Stimulated activated naive CD4-positive, alpha-beta T cell treated with Interleukin-2 at 50 U/mL for 16 hours (primary cell): ENCODE measurements around the gene LMF1.

ENCODE experiments used
- DNase-seq: peaks from one replicate; lab custom pipeline; 2025; lab: John Stamatoyannopoulos, UW

LMF1 gene

GRCh38 chr16:970766-971581 lies at the start of gene LMF1:
LMF1 (minus strand) TSS chr16:970984; CDS start chr16:970980, 4 bp downstream.
- DNase-seq: peak; percentile 91

DNA sequence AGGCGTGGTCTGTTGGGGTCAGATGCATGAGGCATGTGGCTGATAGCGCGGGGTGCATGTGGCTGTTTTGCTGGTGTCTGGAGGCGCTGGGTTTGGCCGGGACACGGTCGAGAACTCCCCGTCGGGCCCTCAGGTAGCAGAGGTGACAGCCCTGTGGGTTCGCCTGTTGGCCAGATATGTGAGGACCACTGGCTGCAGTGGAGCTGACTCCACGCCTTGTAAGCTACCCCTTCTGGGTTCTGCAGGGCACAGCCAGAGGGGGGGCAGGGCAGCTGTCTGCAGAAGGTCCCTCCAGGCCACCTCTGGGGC lies 49.3 kb upstream of the LMF1 start:
- DNase-seq: no peak

GRCh38 chr16:1019231-1020090 lies 48.7 kb upstream of the LMF1 start:
- DNase-seq: no peak

DNA sequence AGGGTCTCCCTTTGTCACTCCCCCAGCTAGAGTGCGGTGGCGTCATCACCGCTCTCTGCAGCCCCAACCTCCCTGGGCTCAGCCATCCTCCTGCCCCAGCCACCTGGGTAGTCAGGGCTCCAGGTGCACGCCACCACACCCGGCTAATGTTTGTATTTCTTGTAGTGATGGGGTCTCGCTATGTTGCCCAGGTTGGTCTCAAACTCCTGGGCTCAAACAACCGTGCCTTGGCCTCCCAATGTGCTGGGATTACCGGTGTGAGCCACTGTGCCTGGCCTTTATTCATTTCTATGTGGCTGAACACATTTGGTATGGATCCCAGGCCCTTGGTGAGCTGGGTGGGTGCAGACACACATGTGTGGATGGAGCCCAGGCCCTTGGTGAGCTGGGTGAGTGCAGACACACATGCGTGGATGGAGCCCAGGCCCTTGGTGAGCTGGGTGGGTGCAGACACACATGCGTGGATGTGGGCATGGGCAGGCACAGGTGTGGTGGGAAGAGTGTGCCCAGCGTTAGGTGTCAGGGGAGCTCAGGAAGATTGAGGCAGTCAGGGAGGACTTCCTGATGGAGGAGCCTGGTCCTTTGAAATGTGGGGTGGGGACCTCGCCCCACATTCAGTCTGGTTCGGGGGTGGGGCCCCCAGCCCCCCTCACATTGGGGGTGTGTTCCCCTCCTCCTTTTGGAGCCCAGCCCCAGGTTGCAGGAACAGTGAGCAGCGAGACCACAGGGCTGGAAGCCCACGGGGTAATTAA lies 47.8 kb upstream of the LMF1 start:
- DNase-seq: no peak

- DNase-seq: no peak
Observed at GRCh38 chr16:1014771-1015495, 44.1 kb upstream of the LMF1 start.

DNA sequence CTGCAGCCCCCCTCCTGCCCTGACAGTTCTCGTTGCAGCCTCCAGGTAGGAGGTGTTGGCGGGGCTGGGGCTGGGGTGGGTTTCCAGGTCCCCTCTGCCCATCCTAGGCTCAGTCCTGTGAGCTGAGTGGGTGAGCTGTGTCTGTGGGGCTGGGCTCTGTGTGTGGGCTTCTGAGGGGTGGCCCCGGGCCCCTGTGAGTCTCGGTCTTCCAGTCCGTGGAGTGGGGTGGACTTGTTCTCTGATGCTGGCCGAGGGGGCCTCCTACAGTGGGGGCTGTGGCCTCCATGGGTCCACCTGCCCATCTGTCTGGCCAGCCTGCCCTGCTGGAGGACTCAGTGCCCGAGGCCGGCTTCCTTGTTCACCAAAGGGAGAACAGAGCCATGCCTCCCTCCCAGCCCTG lies 43.4 kb upstream of the LMF1 start:
- no peak for DNase-seq

- no peak for DNase-seq
Observed at GRCh38 chr16:1013593-1013900, 42.8 kb upstream of the LMF1 start.

GRCh38 chr16:1012722-1013592 lies 42.2 kb upstream of the LMF1 start:
- no peak for DNase-seq

- DNase-seq: no peak
Observed at GRCh38 chr16:1012135-1012534, 41.4 kb upstream of the LMF1 start.

DNA sequence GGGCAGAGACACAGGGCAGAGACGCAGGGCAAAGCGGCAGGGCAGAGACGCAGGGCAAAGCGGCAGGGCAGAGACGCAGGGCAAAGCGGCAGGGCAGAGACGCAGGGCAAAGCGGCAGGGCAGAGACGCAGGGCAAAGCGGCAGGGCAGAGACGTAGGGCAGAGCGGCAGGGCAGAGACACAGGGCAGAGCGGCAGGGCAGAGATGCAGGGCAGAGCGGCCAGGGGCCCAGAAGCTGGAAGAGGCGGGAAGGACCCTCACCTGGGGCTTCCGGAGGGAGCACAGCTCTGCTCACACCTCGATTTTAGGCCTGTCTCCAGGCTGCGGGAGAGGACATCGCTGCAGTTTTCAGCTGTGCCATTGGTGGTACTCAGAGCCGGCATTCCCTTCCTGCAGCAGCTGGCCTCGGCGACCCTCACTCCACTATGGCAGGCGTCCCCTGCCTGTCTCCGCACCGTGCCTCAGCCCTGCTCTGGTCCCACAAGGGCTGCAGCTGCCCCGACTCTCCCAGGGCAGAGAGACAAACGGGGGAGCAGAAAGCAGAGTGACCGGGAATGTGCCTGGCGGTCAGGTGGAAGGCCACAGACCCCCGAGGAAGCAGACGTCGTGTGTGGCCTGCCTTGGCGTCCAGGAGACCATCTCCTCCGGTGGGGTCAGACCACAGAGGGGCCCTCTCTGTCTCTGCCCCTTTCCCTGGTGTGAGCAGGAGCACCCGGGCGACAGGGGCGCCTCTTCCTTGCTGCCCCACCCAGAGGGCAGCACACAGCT lies 40.7 kb upstream of the LMF1 start:
- no peak for DNase-seq

- DNase-seq: no peak
Observed at GRCh38 chr16:1010815-1011214, 40.0 kb upstream of the LMF1 start.

GRCh38 chr16:1010251-1010650 lies 39.5 kb upstream of the LMF1 start:
- no peak for DNase-seq

DNA sequence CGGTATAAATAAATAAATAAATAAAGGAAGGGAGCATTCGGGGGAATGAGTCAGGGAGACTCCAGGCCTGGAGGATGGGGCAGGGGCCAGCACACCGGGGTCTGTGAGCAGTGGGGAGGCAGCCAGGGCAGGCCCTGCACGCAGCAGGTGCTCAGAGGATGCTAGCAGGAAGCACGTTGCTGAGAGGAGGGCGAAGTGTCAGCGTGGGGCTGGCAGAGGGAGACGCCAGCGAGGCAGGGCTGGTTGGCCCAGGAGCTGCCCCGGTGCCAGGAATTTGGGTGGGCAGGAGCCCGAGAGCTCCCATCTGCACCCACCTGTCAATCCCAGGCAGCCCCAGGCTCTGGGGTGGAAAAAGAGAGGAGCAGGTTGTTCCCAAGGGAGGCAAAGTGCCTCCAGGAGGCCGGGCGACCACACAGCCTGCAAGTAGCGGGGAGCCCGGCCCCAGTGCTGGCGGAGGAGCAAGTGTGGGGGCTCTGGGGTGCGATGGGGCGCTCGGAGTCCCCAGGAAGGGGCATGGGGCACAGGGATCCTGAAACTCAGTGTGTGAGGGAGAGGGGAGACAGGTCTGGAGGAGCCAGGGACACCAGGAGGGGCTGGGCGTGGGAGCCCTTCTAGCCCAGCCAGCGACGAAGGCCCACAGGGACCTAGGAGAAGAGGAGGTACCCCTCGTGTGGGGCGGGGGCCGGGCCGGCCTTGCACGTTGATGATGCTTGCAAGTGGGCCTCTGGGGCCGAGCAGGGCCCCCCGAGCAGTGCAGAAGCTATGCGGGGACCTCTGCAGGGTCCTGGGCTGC lies 38.8 kb upstream of the LMF1 start:
- no peak for DNase-seq

- no peak for DNase-seq
Observed at GRCh38 chr16:1008085-1008484, 37.3 kb upstream of the LMF1 start.

GRCh38 chr16:1007284-1007850 lies 36.6 kb upstream of the LMF1 start:
- no peak for DNase-seq

GRCh38 chr16:1006781-1007180 lies 36.0 kb upstream of the LMF1 start:
- no peak for DNase-seq

- DNase-seq: no peak
Observed at GRCh38 chr16:1005286-1005685, 34.5 kb upstream of the LMF1 start.

DNA sequence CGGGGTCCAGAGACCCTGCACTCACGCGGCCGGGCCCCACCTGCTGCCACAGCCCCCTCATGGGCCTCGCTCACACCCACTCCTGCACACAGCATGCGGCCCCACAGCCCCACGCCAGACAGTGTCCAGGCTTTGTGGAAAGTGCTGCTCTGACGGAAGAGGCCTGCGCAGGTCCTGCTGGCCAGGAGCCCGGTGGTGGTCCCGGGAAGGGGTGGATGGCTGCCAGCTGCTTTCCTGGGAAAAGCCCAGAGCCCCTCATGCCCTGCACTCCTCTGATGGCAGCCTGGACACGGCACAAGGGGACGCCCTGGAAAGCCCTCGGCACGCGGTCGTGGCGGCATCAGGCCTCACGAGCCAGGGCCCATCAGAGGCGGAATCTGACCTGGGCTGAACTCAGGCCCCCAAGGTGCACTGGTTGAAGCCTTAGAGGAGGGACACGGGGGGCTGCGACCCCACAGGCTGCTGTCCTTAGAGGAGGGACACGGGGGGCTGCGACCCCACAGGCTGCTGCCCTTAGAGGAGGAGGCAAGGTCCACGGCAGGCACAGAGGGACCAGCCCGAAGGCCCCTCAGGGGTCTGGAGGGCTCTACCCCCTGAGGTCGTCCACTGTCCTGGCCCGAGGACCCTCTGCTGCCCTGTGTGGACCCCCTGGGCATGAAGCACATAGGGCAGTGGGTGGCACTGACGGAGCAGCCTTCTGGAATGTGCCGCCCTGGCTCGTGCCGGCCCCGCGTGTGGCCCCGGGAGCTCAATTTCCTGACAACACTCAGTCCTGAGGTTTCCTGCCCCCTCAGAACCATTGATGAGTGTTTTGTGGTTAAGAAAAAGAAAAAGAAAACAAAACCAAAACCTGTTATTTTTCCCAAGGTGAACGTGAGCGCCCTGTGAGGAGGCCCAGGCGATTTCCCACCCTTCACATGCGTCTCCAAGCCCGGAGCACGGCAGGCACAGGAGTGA lies 32.9 kb upstream of the LMF1 start:
- DNase-seq: peak; percentile 55
